ENCODE measurements around the gene KRT34.

Gene KRT34

DNA sequence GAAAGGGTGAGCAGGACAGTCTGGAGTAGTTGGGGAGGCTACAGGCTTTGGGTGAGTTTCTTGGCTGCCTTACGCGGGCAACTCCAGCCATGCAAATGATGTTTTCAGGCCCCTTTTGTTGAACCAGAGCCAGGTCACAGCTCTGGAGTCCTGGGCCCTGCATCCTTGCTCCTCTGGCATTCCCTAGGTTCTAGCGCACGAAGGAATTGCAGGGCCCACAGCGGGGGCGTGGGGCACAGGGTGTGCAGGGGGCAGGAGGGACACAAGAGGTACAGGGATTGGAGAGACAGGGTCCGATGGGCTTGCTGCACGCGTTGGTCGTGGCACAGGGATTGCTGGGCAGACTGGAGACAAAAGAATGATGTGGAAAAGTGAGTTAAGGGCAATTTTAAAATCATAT, 11.7 kb upstream of the KRT34 start:
- TF ChIP-seq CTCF (IDR thresholded peaks at IDR 0.05; ENCODE audit: low read depth, low read length) (no peak), POLR2A (IDR thresholded peaks at IDR 0.05; ENCODE audit: extremely low read depth, insufficient read length) (no peak), MYC (IDR thresholded peaks at IDR 0.05; ENCODE audit: low read depth, low read length) (no peak)
- TF ChIP-seq, protein P1, sequence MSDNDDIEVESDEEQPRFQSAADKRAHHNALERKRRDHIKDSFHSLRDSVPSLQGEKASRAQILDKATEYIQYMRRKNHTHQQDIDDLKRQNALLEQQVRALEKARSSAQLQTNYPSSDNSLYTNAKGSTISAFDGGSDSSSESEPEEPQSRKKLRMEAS (IDR thresholded peaks at IDR 0.05; ENCODE audit: low read depth, low read length): no peak
- no peak for DNase-seq (ENCODE audit: low read depth)
- no peak overlapping the region for H3K4me3 ChIP-seq (ENCODE audit: low read depth, low read length)

DNA sequence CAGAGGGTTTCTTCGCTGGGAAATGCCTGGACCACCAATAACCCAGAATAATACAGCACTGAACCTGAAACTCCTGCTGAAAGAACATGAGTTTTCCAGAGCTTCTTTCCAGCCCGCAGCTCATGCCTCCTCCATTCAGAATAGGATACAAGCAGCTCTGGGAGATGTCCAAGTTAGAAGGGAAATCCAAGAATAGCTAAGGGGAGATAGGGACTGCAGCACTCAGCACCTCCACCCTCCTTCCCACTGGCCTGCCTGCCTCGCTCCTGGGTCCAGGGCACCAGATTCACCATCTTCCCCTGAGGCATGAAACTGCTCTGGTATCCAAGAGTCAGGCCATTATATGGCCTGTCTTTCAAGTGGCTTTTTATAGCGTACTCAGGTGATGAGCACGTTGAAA, 11.2 kb upstream of the KRT34 start:
- no peak overlapping the region for H3K4me3 ChIP-seq (ENCODE audit: low read depth, low read length)
- TF ChIP-seq MYC (IDR thresholded peaks at IDR 0.05; ENCODE audit: low read depth, low read length): no peak
- TF ChIP-seq, protein P1 (IDR thresholded peaks at IDR 0.05; ENCODE audit: low read depth, low read length): no peak
- TF ChIP-seq POLR2A (IDR thresholded peaks at IDR 0.05; ENCODE audit: extremely low read depth, insufficient read length): no peak
- TF ChIP-seq CTCF (IDR thresholded peaks at IDR 0.05; ENCODE audit: low read depth, low read length): no peak
- DNase-seq (ENCODE audit: low read depth): no peak

- DNase-seq (ENCODE audit: low read depth): no peak
- no peak for TF ChIP-seq MYC (IDR thresholded peaks at IDR 0.05; ENCODE audit: low read depth, low read length)
- TF ChIP-seq CTCF (IDR thresholded peaks at IDR 0.05; ENCODE audit: low read depth, low read length): no peak
- TF ChIP-seq, protein P1 (IDR thresholded peaks at IDR 0.05; ENCODE audit: low read depth, low read length): no peak
- TF ChIP-seq POLR2A (IDR thresholded peaks at IDR 0.05; ENCODE audit: extremely low read depth, insufficient read length): no peak
- no peak overlapping the region for H3K4me3 ChIP-seq (ENCODE audit: low read depth, low read length)
These were observed 10.2 kb upstream of the KRT34 start for GRCh38 chr17:41392278-41392677.

DNA sequence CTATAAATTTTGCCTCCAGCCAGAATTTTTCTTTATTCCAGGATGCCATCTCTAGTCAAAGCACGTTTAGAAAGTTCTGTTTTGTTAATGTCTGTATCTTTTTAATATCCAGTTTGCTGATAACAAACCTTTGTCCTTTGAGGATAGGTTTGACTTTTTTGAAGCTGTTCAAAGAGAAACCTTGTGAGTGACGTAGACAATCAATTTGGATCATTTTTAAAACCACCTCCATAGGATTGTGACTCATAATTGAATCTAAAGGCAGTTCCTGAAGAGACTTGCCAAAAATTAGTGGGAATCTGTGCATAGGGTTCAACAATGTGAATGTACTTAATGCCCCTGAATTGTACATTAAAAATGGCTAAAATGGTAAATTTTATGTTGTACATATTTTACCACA, 9.4 kb upstream of the KRT34 start:
- DNase-seq (ENCODE audit: low read depth): no peak
- TF ChIP-seq POLR2A (IDR thresholded peaks at IDR 0.05; ENCODE audit: extremely low read depth, insufficient read length): no peak
- no peak overlapping the region for H3K4me3 ChIP-seq (ENCODE audit: low read depth, low read length)

DNA sequence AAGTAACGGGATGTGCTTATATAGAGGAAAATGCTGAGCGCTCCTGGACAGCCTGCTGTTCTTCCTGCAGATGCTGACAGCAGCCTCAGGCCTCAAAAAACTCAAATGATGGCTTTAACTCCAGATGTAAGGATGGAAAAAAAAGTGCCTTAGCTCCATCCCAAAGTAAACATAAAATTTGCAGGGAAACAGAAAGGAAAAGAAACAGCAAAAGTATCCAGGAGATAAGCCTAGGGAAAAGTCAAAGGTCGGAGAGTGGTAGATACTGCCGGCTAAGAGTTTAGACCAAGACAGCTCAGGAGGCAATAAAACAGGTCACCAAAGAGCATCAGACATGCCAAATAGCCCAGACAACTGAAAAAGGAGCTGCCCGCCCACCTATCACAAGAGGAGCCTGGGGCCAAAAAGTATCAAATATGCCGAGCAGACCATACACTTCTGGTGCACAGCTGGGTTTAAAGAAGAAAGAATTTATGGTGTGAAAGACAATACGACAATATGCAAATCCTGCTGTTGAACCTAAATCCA, 8.4 kb upstream of the KRT34 start:
- no peak overlapping the region for H3K4me3 ChIP-seq (ENCODE audit: low read depth, low read length)
- DNase-seq (ENCODE audit: low read depth): no peak
- TF ChIP-seq CTCF (IDR thresholded peaks at IDR 0.05; ENCODE audit: low read depth, low read length) (no peak), MYC (IDR thresholded peaks at IDR 0.05; ENCODE audit: low read depth, low read length) (no peak), POLR2A (IDR thresholded peaks at IDR 0.05; ENCODE audit: extremely low read depth, insufficient read length) (no peak)
- TF ChIP-seq, protein P1 (IDR thresholded peaks at IDR 0.05; ENCODE audit: low read depth, low read length): no peak

- TF ChIP-seq, protein P1 (IDR thresholded peaks at IDR 0.05; ENCODE audit: low read depth, low read length): no peak
- TF ChIP-seq CTCF (IDR thresholded peaks at IDR 0.05; ENCODE audit: low read depth, low read length) (no peak), MYC (IDR thresholded peaks at IDR 0.05; ENCODE audit: low read depth, low read length) (no peak), POLR2A (IDR thresholded peaks at IDR 0.05; ENCODE audit: extremely low read depth, insufficient read length) (no peak)
- H3K4me3 ChIP-seq (ENCODE audit: low read depth, low read length): no peak overlapping the region
- no peak for DNase-seq (ENCODE audit: low read depth)
These were observed 5.6 kb upstream of the KRT34 start for GRCh38 chr17:41387670-41388069.
